ENCODE measurements around the gene MXRA7. TPM values are rescaled to one million over a fixed set of nuclear protein-coding genes. Genes with fewer than 3 reads are reported as not detected.
"Not testable (repeated sequence)": the region's sequence is repeated elsewhere in the genome, so short reads cannot be mapped to it uniquely, and the experiment has no call there.

The MXRA7 gene
- polyA plus RNA-seq, 1 of the 3 experiments (the other 2 are of a cell fraction), result 154 TPM

GRCh38 chr17:76747716-76748363 lies 37.1 kb upstream of the MXRA7 start:
- no peaks in the 10 kb centered on the region for H3K9me3 ChIP-seq
- H3K4me3 ChIP-seq (ENCODE audit: low read depth in 2 of 2, low read length in 1 of 2), result no peak overlapping the region
- no peaks in the 10 kb centered on the region for H3K9me2 ChIP-seq
- H3K79me2 ChIP-seq (ENCODE audit: insufficient read depth), result no peaks in the 10 kb centered on the region
- no peak overlapping the region for H3K27ac ChIP-seq (ENCODE audit: low read depth in 2 of 2, low read length in 1 of 2)
- TF ChIP-seq RFX5 (IDR thresholded peaks at IDR 0.05; ENCODE audit: low read length), result no peak
- TF ChIP-seq MXI1 (IDR thresholded peaks at IDR 0.05; ENCODE audit: low read depth, low read length), result no peak
- no peak for TF ChIP-seq EP300 (IDR thresholded peaks at IDR 0.05; ENCODE audit: borderline replicate concordance in 1 of 2, low read depth in 1 of 2, low read length in 1 of 2)
- no peak for TF ChIP-seq RXRA (IDR thresholded peaks at IDR 0.05; ENCODE audit: borderline replicate concordance, low read depth)
- TF ChIP-seq GATA2 (CRISPR knock-in tag; IDR thresholded peaks at IDR 0.05), result no peak
- TF ChIP-seq USF1 (IDR thresholded peaks at IDR 0.05; ENCODE audit: borderline replicate concordance, low read depth), result no peak
- no peak for TF ChIP-seq MEF2A (IDR thresholded peaks at IDR 0.05; ENCODE audit: borderline replicate concordance, low read depth)
- TF ChIP-seq FOXJ3 (CRISPR knock-in tag; IDR thresholded peaks at IDR 0.05), result no peak
- H4K20me1 ChIP-seq (ENCODE audit: insufficient read depth), result no peaks in the 10 kb centered on the region
- no peak for DNase-seq
- H2AFZ ChIP-seq (ENCODE audit: low read depth), result no peak overlapping the region
- peaks cover 29 to 35% of the 10 kb centered on the region in 2 experiments for H3K36me3 ChIP-seq (replicated peaks in 1 of 2; ENCODE audit: control insufficient read depth in 1 of 2, insufficient read depth in 2 of 2, low read length in 1 of 2)
- H3K4me1 ChIP-seq (ENCODE audit: control insufficient read depth in 1 of 2, insufficient read depth in 2 of 2, low read depth in 1 of 2, low read length in 1 of 2), result no peaks in the 10 kb centered on the region
- H3K27me3 ChIP-seq (ENCODE audit: insufficient read depth), result no peaks in the 10 kb centered on the region
- POLR2A ChIA-PET, result interaction anchor here (0.9 to 1.5 kb wide), 2 partner anchors 10 to 16 kb away, joined by 3 to 7 read pairs; partner anchors contain the start of gene MFSD11
- H3K9ac ChIP-seq, result no peak overlapping the region
- H3F3A ChIP-seq (replicated peaks; ENCODE audit: insufficient read depth), result peaks cover 7% of the 10 kb centered on the region
- H3K4me2 ChIP-seq, result no peak overlapping the region
- WGBS (ENCODE audit: low lambda C conversion rate), result 93% methylated on average over 9 of the region's 9 CpGs
- CTCF ChIA-PET, result interaction anchor here (0.6 to 1.1 kb wide), 5 partner anchors 9 to 282 kb away, joined by 3 to 4 read pairs (median 3); partner anchors contain the start of gene MFSD11

GRCh38 chr17:76745785-76746184 lies 35.0 kb upstream of the MXRA7 start:
- not testable (repeated sequence) for H3K27ac ChIP-seq (ENCODE audit: low read depth in 2 of 2, low read length in 1 of 2); H3K9me3 ChIP-seq; DNase-seq; H4K20me1 ChIP-seq (ENCODE audit: insufficient read depth); H3K4me2 ChIP-seq; H3K4me3 ChIP-seq (ENCODE audit: low read depth in 2 of 2, low read length in 1 of 2); H3K27me3 ChIP-seq (ENCODE audit: insufficient read depth); H2AFZ ChIP-seq (ENCODE audit: low read depth); H3K9ac ChIP-seq; H3K4me1 ChIP-seq (ENCODE audit: control insufficient read depth in 1 of 2, insufficient read depth in 2 of 2, low read depth in 1 of 2, low read length in 1 of 2); H3K9me2 ChIP-seq; H3K79me2 ChIP-seq (ENCODE audit: insufficient read depth)
- 94% methylated on average over 6 of the region's 6 CpGs for WGBS (ENCODE audit: low lambda C conversion rate)
- Histone ChIP-seq H3K36me3 (replicated peaks in 1 of 2; ENCODE audit: control insufficient read depth in 1 of 2, insufficient read depth in 2 of 2, low read length in 1 of 2) (peaks cover 36 to 46% of the 10 kb centered on the region in 2 experiments), H3F3A (replicated peaks; ENCODE audit: insufficient read depth) (peaks cover 12% of the 10 kb centered on the region)
- ChIA-PET CTCF (interaction anchor here (0.8 to 1.3 kb wide), 3 partner anchors 9 to 321 kb away, joined by 3 to 6 read pairs (median 3); partner anchors contain the start of gene SRSF2), POLR2A (interaction anchor here (0.9 kb wide), 1 partner anchor 9 kb away, joined by 4 read pairs; the partner anchor contains the start of gene SRSF2)

GRCh38 chr17:76744747-76745146 lies 34.0 kb upstream of the MXRA7 start:
- peaks cover 38 to 49% of the 10 kb centered on the region in 2 experiments for H3K36me3 ChIP-seq (replicated peaks in 1 of 2; ENCODE audit: control insufficient read depth in 1 of 2, insufficient read depth in 2 of 2, low read length in 1 of 2)
- DNase-seq, result no peak
- H3F3A ChIP-seq (replicated peaks; ENCODE audit: insufficient read depth), result peaks cover 12% of the 10 kb centered on the region
- H3K9ac ChIP-seq, result no peak overlapping the region
- peaks cover 3 to 6% of the 10 kb centered on the region in 2 experiments; a peak in 3 of 4 replicates for H3K4me1 ChIP-seq (ENCODE audit: control insufficient read depth in 1 of 2, insufficient read depth in 2 of 2, low read depth in 1 of 2, low read length in 1 of 2)
- no peak overlapping the region for H3K4me2 ChIP-seq
- H3K27ac ChIP-seq (ENCODE audit: low read depth in 2 of 2, low read length in 1 of 2), result no peak overlapping the region
- WGBS (ENCODE audit: low lambda C conversion rate), result 98% methylated on average over 2 of the region's 2 CpGs
- peaks cover 16% of the 10 kb centered on the region for H3K79me2 ChIP-seq (ENCODE audit: insufficient read depth)
- no peaks in the 10 kb centered on the region for H3K27me3 ChIP-seq (ENCODE audit: insufficient read depth)
- POLR2A ChIA-PET, result no interaction called here
- no peaks in the 10 kb centered on the region for H3K9me2 ChIP-seq
- no peak overlapping the region for H2AFZ ChIP-seq (ENCODE audit: low read depth)
- no peaks in the 10 kb centered on the region for H4K20me1 ChIP-seq (ENCODE audit: insufficient read depth)
- CTCF ChIA-PET, result no interaction called here
- no peaks in the 10 kb centered on the region for H3K9me3 ChIP-seq
- H3K4me3 ChIP-seq (ENCODE audit: low read depth in 2 of 2, low read length in 1 of 2), result no peak overlapping the region
- TF ChIP-seq CHD2 (IDR thresholded peaks at IDR 0.05; ENCODE audit: low read length, partially characterized antibody) (no peak), RAD21 (IDR thresholded peaks at IDR 0.05; ENCODE audit: low read length) (no peak), GABPA (IDR thresholded peaks at IDR 0.05; ENCODE audit: low read depth) (no peak), MEF2A (IDR thresholded peaks at IDR 0.05; ENCODE audit: borderline replicate concordance, low read depth) (no peak), PBX3 (IDR thresholded peaks at IDR 0.05) (no peak), MXI1 (IDR thresholded peaks at IDR 0.05; ENCODE audit: low read depth, low read length) (no peak), TAF1 (IDR thresholded peaks at IDR 0.05; ENCODE audit: borderline replicate concordance, low read depth, low read length) (no peak), REST (IDR thresholded peaks at IDR 0.05; ENCODE audit: low read depth, low read length) (no peak)

Measured in SK-N-SH (cell line).